Measurements from ENCODE around the gene WHRN.

The WHRN gene

GRCh38 chr9:114505187-114506081 lies at the start of gene WHRN:
Gene WHRN, minus strand, starts transcription at chr9:114505473. Its CDS starts 672 bp downstream, at chr9:114504801.
- Mint-ChIP-seq H3K4me3 (peak within 1 kb of the TSS; percentile 80), H3K9me3 (no peaks in the 10 kb centered on the region), H3K36me3 (ENCODE audit: low read depth) (no peaks in the 10 kb centered on the region), H3K27ac (peak within 1 kb of the TSS; percentile 42), H3K4me1 (peaks cover 36% of the 10 kb centered on the region), H3K27me3 (peaks cover 18% of the 10 kb centered on the region)
- DNase-seq (peak; percentile 89), ATAC-seq (peak; percentile 89)

GRCh38 chr9:114553202-114553601 lies 47.9 kb upstream of the WHRN start:
- Mint-ChIP-seq H3K27ac (no peak overlapping the region), H3K27me3 (no peaks in the 10 kb centered on the region)
- ATAC-seq = no peak

GRCh38 chr9:114552706-114553105 lies 47.4 kb upstream of the WHRN start:
- DNase-seq (no peak), ATAC-seq (no peak)
- Mint-ChIP-seq H3K4me3 (no peak overlapping the region), H3K27ac (no peak overlapping the region), H3K4me1 (peaks cover 3% of the 10 kb centered on the region), H3K9me3 (no peaks in the 10 kb centered on the region), H3K27me3 (no peaks in the 10 kb centered on the region), H3K36me3 (ENCODE audit: low read depth) (no peaks in the 10 kb centered on the region)

More at GRCh38 chr9:114553202-114553601, 47.9 kb upstream of the WHRN start:
- H3K36me3 Mint-ChIP-seq (ENCODE audit: low read depth) = no peaks in the 10 kb centered on the region
- H3K9me3 Mint-ChIP-seq = no peaks in the 10 kb centered on the region
- H3K4me3 Mint-ChIP-seq = no peak overlapping the region
- no peak for DNase-seq
- peaks cover 3% of the 10 kb centered on the region for H3K4me1 Mint-ChIP-seq

GRCh38 chr9:114551750-114552685 lies 46.7 kb upstream of the WHRN start:
- H3K27me3 Mint-ChIP-seq = no peaks in the 10 kb centered on the region
- no peaks in the 10 kb centered on the region for H3K36me3 Mint-ChIP-seq (ENCODE audit: low read depth)
- ATAC-seq = no peak
- H3K9me3 Mint-ChIP-seq = no peaks in the 10 kb centered on the region
- no peak overlapping the region for H3K27ac Mint-ChIP-seq
- H3K4me1 Mint-ChIP-seq = peaks cover 3% of the 10 kb centered on the region
- no peak overlapping the region for H3K4me3 Mint-ChIP-seq
- DNase-seq = no peak

DNA sequence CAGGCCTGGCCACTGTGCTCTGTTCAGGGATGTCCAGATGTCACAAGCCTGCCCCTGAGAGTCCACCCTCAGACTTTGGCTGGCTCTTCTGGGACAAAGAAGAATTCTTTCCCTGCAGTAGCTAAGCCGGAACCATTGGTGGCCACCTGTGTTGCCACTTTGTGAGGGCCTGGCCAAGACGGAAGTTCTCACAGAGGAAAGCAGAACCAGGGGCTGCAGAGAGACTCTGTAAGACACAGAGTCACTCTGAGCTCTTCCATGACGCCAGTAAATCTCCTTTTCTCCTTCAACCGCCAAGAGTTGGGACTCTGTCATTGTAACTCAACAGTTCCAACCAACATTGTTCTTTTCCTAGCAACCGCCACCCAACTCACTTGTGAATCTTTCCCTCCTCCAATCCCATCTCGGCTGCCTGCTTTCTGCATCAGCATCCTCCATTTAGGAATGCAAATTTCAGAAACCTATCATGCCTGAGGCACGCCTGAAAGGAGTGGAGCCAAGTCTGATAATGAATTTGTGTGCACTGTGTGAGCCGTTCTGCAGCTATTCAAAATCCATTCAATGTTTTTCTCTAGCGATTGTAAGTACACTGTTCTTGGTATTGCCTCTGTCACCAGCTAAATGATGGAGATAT lies 44.5 kb upstream of the WHRN start:
- Mint-ChIP-seq H3K36me3 (ENCODE audit: low read depth) (no peaks in the 10 kb centered on the region), H3K4me3 (no peak overlapping the region), H3K9me3 (no peaks in the 10 kb centered on the region), H3K4me1 (no peaks in the 10 kb centered on the region), H3K27me3 (peaks cover 4% of the 10 kb centered on the region), H3K27ac (no peak overlapping the region)
- DNase-seq (no peak), ATAC-seq (no peak)

DNA sequence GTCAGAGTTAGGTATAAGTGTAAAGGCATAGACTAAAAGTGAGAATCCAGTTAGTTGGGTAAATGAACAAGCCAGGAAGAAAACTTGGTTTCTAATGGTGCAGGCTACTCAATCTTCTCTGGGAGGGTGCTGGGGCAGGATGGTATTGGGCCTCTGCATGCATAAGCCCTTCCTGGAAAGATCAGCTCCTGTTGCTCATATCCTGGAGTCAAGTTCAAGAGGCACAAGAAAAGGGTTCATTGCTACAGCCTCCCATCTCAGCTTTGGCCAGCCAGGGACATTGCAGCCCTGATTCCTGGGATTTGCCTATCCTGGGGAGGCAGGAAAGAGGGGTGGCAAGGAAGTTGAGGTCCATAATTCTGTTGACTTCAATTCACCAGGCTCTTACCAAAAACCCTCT lies 41.6 kb upstream of the WHRN start:
- no peak overlapping the region for H3K27ac Mint-ChIP-seq
- H3K36me3 Mint-ChIP-seq (ENCODE audit: low read depth) = no peaks in the 10 kb centered on the region
- no peak for ATAC-seq
- H3K4me1 Mint-ChIP-seq = no peaks in the 10 kb centered on the region
- no peaks in the 10 kb centered on the region for H3K9me3 Mint-ChIP-seq
- H3K4me3 Mint-ChIP-seq = no peak overlapping the region
- DNase-seq = no peak
- peaks cover 6% of the 10 kb centered on the region for H3K27me3 Mint-ChIP-seq

GRCh38 chr9:114545055-114545454 lies 39.8 kb upstream of the WHRN start:
- Mint-ChIP-seq H3K27ac (no peak overlapping the region), H3K4me3 (no peak overlapping the region), H3K9me3 (no peaks in the 10 kb centered on the region), H3K36me3 (ENCODE audit: low read depth) (no peaks in the 10 kb centered on the region), H3K4me1 (no peaks in the 10 kb centered on the region), H3K27me3 (peaks cover 6% of the 10 kb centered on the region)
- no peak for ATAC-seq
- no peak for DNase-seq

GRCh38 chr9:114539701-114540380 lies 34.6 kb upstream of the WHRN start:
- H3K27ac Mint-ChIP-seq = no peak overlapping the region
- H3K36me3 Mint-ChIP-seq (ENCODE audit: low read depth) = no peaks in the 10 kb centered on the region
- DNase-seq (no peak), ATAC-seq (no peak)
- H3K4me1 Mint-ChIP-seq = peaks cover 3% of the 10 kb centered on the region
- H3K4me3 Mint-ChIP-seq = no peak overlapping the region
- H3K27me3 Mint-ChIP-seq = peaks cover 2% of the 10 kb centered on the region
- no peaks in the 10 kb centered on the region for H3K9me3 Mint-ChIP-seq

GRCh38 chr9:114538241-114538640 lies 33.0 kb upstream of the WHRN start:
- Mint-ChIP-seq H3K4me3 (no peak overlapping the region), H3K27me3 (peaks cover 2% of the 10 kb centered on the region), H3K9me3 (no peaks in the 10 kb centered on the region), H3K27ac (no peak overlapping the region), H3K4me1 (peaks cover 3% of the 10 kb centered on the region), H3K36me3 (ENCODE audit: low read depth) (no peaks in the 10 kb centered on the region)
- peak; percentile 5 for DNase-seq
- ATAC-seq = peak; percentile 79

DNA sequence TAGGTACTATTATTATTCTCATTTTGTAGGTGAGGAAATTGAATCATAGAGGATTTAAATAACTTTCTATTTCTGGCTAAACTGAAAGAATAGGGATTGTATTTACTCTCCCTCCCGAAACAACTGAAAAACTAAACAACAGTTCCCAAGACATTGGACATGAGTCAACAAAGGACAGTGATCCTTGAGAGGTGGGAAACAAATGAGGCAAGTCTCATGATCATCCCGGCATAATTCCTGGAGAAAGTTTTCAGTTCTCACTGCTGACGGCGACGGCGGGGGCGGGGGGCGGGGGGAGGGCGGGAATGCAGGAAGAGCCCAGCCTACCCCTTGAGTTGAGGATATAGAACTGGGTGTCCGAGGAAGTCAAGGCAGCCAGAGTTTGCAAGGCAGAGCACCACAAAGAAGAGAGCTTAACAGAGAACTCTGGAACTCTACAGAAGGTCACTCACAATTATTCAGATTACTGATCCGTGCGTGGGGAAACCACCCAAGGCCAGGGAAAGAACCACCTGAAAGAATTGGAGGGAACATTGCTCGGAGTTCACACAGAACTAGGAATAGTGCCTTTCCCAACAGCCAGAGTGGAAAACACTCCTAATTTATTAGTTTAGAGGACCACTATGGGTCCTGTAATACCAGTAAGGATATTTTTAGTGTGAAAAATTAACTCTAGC lies 27.4 kb upstream of the WHRN start:
- no peaks in the 10 kb centered on the region for H3K9me3 Mint-ChIP-seq
- ATAC-seq (no peak), DNase-seq (no peak)
- H3K4me1 Mint-ChIP-seq = no peaks in the 10 kb centered on the region
- H3K36me3 Mint-ChIP-seq (ENCODE audit: low read depth) = no peaks in the 10 kb centered on the region
- no peak overlapping the region for H3K4me3 Mint-ChIP-seq
- no peak overlapping the region for H3K27ac Mint-ChIP-seq
- peaks cover 3% of the 10 kb centered on the region for H3K27me3 Mint-ChIP-seq

- DNase-seq = no peak
- Mint-ChIP-seq H3K4me1 (no peaks in the 10 kb centered on the region), H3K9me3 (no peaks in the 10 kb centered on the region), H3K36me3 (ENCODE audit: low read depth) (no peaks in the 10 kb centered on the region), H3K27ac (no peak overlapping the region), H3K4me3 (no peak overlapping the region), H3K27me3 (peaks cover 8% of the 10 kb centered on the region)
- ATAC-seq = no peak
These were observed 24.0 kb upstream of the WHRN start for GRCh38 chr9:114529285-114529684.

DNA sequence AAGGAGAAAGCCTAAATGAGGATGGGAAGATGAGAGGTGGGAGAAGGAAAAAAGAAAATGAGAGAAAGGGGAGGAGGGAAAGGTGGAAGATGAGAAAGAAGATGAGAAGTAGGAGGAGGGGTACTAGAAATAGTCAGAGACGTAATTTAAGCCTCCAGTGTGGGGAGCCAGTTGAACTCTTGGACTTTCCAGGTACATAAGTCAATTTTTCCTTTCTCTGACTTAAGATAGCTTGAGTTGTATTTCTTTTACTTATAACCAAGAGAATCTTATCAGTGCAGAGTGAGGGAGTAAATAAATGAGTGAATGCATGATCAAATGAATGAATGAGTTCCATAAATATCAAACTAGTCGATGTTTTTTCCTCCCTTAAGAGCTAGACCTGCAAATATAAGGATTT lies 21.5 kb upstream of the WHRN start:
- H3K27ac Mint-ChIP-seq = no peak overlapping the region
- DNase-seq (no peak), ATAC-seq (no peak)
- peaks cover 13% of the 10 kb centered on the region for H3K27me3 Mint-ChIP-seq
- no peak overlapping the region for H3K4me3 Mint-ChIP-seq
- H3K9me3 Mint-ChIP-seq = no peaks in the 10 kb centered on the region
- H3K36me3 Mint-ChIP-seq (ENCODE audit: low read depth) = no peaks in the 10 kb centered on the region
- no peaks in the 10 kb centered on the region for H3K4me1 Mint-ChIP-seq

- H3K27ac Mint-ChIP-seq = no peak overlapping the region
These were observed 20.2 kb upstream of the WHRN start for GRCh38 chr9:114525513-114525912.

More at GRCh38 chr9:114525513-114525912, 20.2 kb upstream of the WHRN start:
- H3K27me3 Mint-ChIP-seq = peaks cover 10% of the 10 kb centered on the region
- no peaks in the 10 kb centered on the region for H3K9me3 Mint-ChIP-seq
- H3K4me3 Mint-ChIP-seq = no peak overlapping the region
- H3K36me3 Mint-ChIP-seq (ENCODE audit: low read depth) = no peaks in the 10 kb centered on the region
- DNase-seq (no peak), ATAC-seq (no peak)
- no peaks in the 10 kb centered on the region for H3K4me1 Mint-ChIP-seq
